Endodermal cell (in vitro differentiated cells): ENCODE measurements around the gene KAZN. TPM values are rescaled to one million over a fixed set of nuclear protein-coding genes. Genes with fewer than 3 reads are reported as not detected.
A peak's percentile ranks its signal among the peaks of the same experiment; 100 is the strongest.

ENCODE experiments used
- DNase-seq: peaks from one replicate; pipeline ENCODE4 v3.0.0-alpha.2; 2017
- H3K27ac ChIP-seq: 2 replicates; pipeline ENCODE4 v1.5.1; 2013; ENCODE audit warnings: mild to moderate bottlenecking, low read depth, low read length, moderate library complexity
- H3K27me3 ChIP-seq: 2 replicates; pipeline ENCODE4 v1.6.1; 2013; ENCODE audit warnings: mild to moderate bottlenecking, low read length, moderate library complexity; ENCODE audit not compliant: insufficient read depth, control insufficient read depth, poor library complexity, severe bottlenecking
- H3K36me3 ChIP-seq: 2 replicates; pipeline ENCODE4 v1.7.0; 2013; ENCODE audit warnings: mild to moderate bottlenecking, low read length, moderate library complexity; ENCODE audit not compliant: control insufficient read depth, insufficient read depth
- H3K4me1 ChIP-seq: one replicate; pipeline ENCODE4 v1.7.0; 2013; ENCODE audit warnings: low read length; ENCODE audit not compliant: control insufficient read depth, insufficient read depth
- H3K4me3 ChIP-seq: 2 replicates; pipeline ENCODE4 v1.5.1; 2013; ENCODE audit warnings: mild to moderate bottlenecking, low read length, moderate library complexity
- H3K9ac ChIP-seq: 2 replicates; pipeline ENCODE4 v1.6.1; 2013; ENCODE audit warnings: mild to moderate bottlenecking, low read length, moderate library complexity; ENCODE audit not compliant: poor library complexity, severe bottlenecking; ENCODE audit errors: extremely low read depth
- H3K9me3 ChIP-seq: 2 replicates; pipeline ENCODE4 v1.6.1; 2013; ENCODE audit warnings: mild to moderate bottlenecking, low read length, moderate library complexity; ENCODE audit not compliant: control insufficient read depth
- H3K27ac Mint-ChIP-seq: 2 replicates; pipeline ENCODE4 v1.8.0; 2020; ENCODE audit warnings: mixed read lengths
- H3K27me3 Mint-ChIP-seq: 2 replicates; pipeline ENCODE4 v1.8.0; 2021; ENCODE audit warnings: mild to moderate bottlenecking, mixed read lengths; ENCODE audit not compliant: insufficient read depth
- H3K36me3 Mint-ChIP-seq: 2 replicates; pipeline ENCODE4 v1.8.0; 2020; ENCODE audit warnings: low read depth, mixed read lengths
- H3K4me1 Mint-ChIP-seq: 2 replicates; pipeline ENCODE4 v1.8.0; 2020; ENCODE audit warnings: mixed read lengths
- H3K4me3 Mint-ChIP-seq: 2 replicates; pipeline ENCODE4 v1.8.0; 2020; ENCODE audit warnings: mild to moderate bottlenecking, moderate library complexity, mixed read lengths
- H3K9me3 Mint-ChIP-seq: 2 replicates; pipeline ENCODE4 v1.8.0; 2020; ENCODE audit warnings: mild to moderate bottlenecking, mixed read lengths
- WGBS, 2 experiments: methylation state at CpG; one replicate each; pipeline versions ENCODE4 v1.1.5 to v1.1.7; 2013; ENCODE audit warnings: missing lambda C conversion rate in 2 of 2, mixed read lengths in 1 of 2; ENCODE audit not compliant: insufficient coverage in 1 of 2, insufficient read length in 1 of 2; 5-methylcytosine and 5-hydroxymethylcytosine counted together
- total RNA-seq, 2 donors: library from RNA; stranded (reverse); fragmentation: NEBNext Ultra II Directional in 1 of 2; extraction: Animal tissue kit (Norgen Biotek cat#: 25700) in 1 of 2; gene quantifications; 2 replicates in 1 of 2; 3 replicates in 1 of 2; pipeline ENCODE4 v1.2.1, GENCODE V29; 2021
- TF ChIP-seq, protein P1 (sequence below): fragments of 200-600 bp; sonication (generic); conservative IDR thresholded peaks from 2 replicates; pipeline ENCODE4 v1.5.0; 2021; ENCODE audit warnings: antibody characterized with exemption, mild to moderate bottlenecking

Gene KAZN
- total RNA-seq, 2 donors from 2014 or later = 12.4 to 13.9 TPM

DNA sequence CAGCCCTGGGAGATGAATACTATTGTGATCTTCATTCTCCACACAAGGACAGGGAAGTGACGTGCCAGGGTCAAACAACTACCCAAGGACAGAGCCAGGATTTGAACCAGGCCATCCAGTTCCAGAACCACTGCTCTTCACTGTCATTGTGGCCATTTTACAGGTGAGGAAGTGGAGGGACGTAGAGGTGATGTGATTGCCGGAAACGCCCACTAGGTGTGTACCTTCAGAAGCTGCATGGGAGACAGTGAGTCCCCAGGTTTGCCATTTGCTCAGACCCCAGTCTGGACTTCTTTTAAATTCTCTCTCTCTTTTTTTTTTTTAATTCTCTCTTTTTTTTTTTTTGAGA lies 347.5 kb downstream of the KAZN start:
- H3K9me3 ChIP-seq = no peaks in the 10 kb centered on the region
- Mint-ChIP-seq H3K9me3 (no peaks in the 10 kb centered on the region), H3K27me3 (no peaks in the 10 kb centered on the region), H3K36me3 (no peaks in the 10 kb centered on the region), H3K4me3 (no peak overlapping the region), H3K4me1 (peaks cover 21% of the 10 kb centered on the region), H3K27ac (no peak overlapping the region)
- no peak for DNase-seq
- no peak overlapping the region for H3K9ac ChIP-seq
- no peak overlapping the region for H3K4me3 ChIP-seq
- H3K36me3 ChIP-seq = no peaks in the 10 kb centered on the region
- no peak overlapping the region for H3K27ac ChIP-seq
- no peaks in the 10 kb centered on the region for H3K27me3 ChIP-seq
- WGBS, 2 experiments = 93 to 95% methylated on average over 4 of the region's 4 CpGs
- TF ChIP-seq, protein P1, sequence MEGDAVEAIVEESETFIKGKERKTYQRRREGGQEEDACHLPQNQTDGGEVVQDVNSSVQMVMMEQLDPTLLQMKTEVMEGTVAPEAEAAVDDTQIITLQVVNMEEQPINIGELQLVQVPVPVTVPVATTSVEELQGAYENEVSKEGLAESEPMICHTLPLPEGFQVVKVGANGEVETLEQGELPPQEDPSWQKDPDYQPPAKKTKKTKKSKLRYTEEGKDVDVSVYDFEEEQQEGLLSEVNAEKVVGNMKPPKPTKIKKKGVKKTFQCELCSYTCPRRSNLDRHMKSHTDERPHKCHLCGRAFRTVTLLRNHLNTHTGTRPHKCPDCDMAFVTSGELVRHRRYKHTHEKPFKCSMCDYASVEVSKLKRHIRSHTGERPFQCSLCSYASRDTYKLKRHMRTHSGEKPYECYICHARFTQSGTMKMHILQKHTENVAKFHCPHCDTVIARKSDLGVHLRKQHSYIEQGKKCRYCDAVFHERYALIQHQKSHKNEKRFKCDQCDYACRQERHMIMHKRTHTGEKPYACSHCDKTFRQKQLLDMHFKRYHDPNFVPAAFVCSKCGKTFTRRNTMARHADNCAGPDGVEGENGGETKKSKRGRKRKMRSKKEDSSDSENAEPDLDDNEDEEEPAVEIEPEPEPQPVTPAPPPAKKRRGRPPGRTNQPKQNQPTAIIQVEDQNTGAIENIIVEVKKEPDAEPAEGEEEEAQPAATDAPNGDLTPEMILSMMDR = peak; percentile 43
- peaks cover 10% of the 10 kb centered on the region for H3K4me1 ChIP-seq

DNA sequence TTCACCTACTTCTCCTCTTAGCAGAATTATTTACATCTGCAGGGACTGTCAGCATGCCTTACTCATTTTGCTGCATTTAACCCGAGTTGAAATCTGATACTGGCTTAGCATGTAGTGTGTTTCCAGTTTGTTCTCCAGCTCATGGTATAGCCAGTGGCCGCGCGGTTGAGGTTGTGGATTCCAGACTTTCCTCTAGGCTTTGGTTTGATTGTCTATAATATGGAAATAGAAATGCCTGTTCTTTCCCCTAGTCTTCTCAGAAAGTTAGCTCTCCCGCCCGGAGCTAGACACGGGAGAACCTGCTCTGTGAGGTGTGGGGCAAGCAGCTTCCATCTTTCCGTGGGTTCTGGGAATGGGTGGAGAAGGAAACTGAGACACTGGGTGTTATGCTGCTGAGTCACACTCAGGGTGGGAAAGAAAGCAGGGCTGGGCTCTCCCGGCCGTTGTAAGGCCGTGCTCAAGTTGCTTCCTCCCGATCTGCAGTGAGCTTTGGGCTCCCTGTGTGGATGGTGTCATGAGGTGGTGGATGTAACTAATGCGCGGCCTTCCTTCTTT lies 348.3 kb downstream of the KAZN start:
- TF ChIP-seq, protein P1 = no peak
- Histone ChIP-seq H3K4me3 (no peak overlapping the region), H3K36me3 (no peaks in the 10 kb centered on the region), H3K9ac (no peak overlapping the region), H3K4me1 (peaks cover 10% of the 10 kb centered on the region), H3K27me3 (no peaks in the 10 kb centered on the region), H3K27ac (no peak overlapping the region), H3K9me3 (no peaks in the 10 kb centered on the region)
- Mint-ChIP-seq H3K4me3 (no peak overlapping the region), H3K9me3 (no peaks in the 10 kb centered on the region), H3K27ac (no peak overlapping the region), H3K36me3 (no peaks in the 10 kb centered on the region), H3K27me3 (no peaks in the 10 kb centered on the region), H3K4me1 (peaks cover 21% of the 10 kb centered on the region)
- no peak for DNase-seq
- 87 to 91% methylated on average over 6 to 14 of the region's 14 CpGs for WGBS, 2 experiments

DNA sequence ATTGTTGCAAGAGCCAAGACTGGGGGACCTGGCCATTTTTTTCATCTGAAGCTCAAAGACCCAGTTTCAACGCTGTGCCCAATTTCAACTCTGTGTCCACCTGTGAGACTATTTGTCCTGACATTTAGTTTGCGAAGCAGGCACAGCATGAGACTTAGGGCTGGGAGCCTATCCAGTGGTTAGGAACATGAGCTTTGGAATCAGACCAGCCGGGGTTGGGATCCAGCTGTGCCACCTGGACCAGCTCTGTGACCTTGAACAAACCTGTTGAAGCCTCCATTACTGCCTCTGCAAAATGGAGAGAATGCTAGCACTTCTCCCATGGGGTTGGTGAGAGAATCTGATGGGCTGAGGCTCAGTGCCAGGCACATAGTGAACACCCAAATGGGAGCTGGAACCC lies 348.9 kb downstream of the KAZN start:
- no peak overlapping the region for H3K27ac ChIP-seq
- H3K4me3 ChIP-seq = no peak overlapping the region
- H3K4me3 Mint-ChIP-seq = no peak overlapping the region
- H3K9me3 ChIP-seq = no peaks in the 10 kb centered on the region
- no peak for DNase-seq
- H3K27me3 ChIP-seq = no peaks in the 10 kb centered on the region
- H3K36me3 ChIP-seq = no peaks in the 10 kb centered on the region
- peaks cover 20% of the 10 kb centered on the region for H3K4me1 Mint-ChIP-seq
- H3K4me1 ChIP-seq = peaks cover 10% of the 10 kb centered on the region
- TF ChIP-seq, protein P1 = no peak
- no peak overlapping the region for H3K9ac ChIP-seq
- 89 to 92% methylated on average over 1 to 3 of the region's 3 CpGs for WGBS, 2 experiments
- H3K9me3 Mint-ChIP-seq = no peaks in the 10 kb centered on the region
- no peaks in the 10 kb centered on the region for H3K36me3 Mint-ChIP-seq
- no peak overlapping the region for H3K27ac Mint-ChIP-seq
- H3K27me3 Mint-ChIP-seq = no peaks in the 10 kb centered on the region
